ENCODE results near the gene RIC3.

DNA sequence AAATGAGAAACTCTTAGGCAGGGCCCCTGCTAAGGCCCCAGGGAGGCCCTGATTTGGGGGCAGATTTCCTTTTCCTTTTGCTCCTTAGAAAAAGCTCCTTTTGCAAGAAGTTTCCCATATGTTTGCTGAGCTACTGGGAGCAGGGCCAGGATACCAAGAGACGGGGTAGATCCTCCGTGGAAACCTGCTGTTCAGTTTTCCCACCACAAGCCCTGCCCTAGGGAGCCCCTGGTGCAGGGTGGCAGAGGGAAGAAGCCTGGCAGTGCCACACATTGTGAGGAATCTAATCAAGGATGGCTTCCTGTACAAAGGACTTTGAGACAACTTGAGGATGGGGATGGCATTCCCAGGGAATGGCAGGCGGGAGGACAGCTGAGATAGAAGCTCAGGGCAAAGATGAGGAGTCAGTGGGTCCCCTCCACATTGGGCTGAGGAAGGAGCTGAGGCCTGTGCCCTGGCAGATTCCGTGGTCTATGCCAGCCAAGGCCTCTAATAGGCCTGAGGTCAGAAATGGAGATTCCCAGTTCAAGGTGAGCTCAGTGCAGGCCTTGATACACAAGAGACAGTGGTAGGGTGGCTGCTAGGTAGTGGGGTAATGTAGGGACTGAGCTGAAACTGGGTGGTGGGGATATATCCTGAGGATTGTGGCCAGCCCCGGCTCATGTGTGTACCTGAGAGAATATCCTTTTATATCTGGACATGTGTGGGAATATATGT is 72.9 kb downstream of the RIC3 start:
- TF ChIP-seq EP300 (IDR thresholded peaks at IDR 0.05): no peak
- TF ChIP-seq POLR2A (IDR thresholded peaks at IDR 0.05): no peak
- TF ChIP-seq, protein P1, sequence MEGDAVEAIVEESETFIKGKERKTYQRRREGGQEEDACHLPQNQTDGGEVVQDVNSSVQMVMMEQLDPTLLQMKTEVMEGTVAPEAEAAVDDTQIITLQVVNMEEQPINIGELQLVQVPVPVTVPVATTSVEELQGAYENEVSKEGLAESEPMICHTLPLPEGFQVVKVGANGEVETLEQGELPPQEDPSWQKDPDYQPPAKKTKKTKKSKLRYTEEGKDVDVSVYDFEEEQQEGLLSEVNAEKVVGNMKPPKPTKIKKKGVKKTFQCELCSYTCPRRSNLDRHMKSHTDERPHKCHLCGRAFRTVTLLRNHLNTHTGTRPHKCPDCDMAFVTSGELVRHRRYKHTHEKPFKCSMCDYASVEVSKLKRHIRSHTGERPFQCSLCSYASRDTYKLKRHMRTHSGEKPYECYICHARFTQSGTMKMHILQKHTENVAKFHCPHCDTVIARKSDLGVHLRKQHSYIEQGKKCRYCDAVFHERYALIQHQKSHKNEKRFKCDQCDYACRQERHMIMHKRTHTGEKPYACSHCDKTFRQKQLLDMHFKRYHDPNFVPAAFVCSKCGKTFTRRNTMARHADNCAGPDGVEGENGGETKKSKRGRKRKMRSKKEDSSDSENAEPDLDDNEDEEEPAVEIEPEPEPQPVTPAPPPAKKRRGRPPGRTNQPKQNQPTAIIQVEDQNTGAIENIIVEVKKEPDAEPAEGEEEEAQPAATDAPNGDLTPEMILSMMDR (IDR thresholded peaks at IDR 0.05): no peak
- TF ChIP-seq POLR2AphosphoS5 (IDR thresholded peaks at IDR 0.05): no peak
